Measurements from ENCODE around the gene OOSP4A.

Gene OOSP4A

DNA sequence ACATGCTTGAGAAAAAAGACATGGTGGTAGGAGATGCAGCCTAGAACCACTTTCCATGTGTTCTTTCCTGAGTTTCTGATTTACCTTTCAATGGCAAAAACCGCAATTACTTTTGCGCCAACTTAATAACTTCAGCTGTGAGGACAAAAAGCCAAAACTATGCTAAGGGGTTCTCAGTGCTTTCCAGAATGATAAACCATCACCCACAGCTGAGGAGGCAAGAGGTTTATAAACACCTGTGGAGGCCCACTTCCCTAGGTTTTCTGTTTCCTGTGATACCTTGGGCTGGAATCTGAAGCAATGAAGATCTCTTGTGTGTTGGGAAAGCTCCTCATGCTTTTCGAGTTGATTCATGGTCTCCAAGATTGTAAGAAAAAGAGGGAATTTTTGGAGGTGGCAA lies at the start of gene OOSP4A:
Gene OOSP4A (plus strand): TSS at position 301 of the 400 bp plus-strand sequence. CDS start 0 bp downstream, at position 301.
- DNase-seq = no peak

DNA sequence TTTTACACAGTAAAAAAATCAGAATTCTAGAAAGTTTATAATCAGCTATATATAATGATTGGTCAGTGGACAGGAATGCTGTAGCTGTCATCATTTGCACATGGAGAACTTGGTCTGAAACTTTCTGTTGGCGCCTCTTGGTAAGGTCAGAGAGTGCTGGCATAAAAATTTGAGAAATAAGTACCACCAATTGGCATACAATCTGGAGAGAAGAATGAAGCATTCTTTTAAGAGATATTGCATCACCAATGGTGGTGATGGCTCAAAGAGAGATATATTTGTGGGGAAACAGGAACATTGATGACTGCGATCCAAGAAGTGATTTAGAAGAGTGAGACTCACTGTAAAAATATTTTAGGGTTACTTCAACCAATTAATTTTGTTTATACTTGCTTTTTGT lies 45.4 kb upstream of the OOSP4A start:
- no peak for DNase-seq

DNA sequence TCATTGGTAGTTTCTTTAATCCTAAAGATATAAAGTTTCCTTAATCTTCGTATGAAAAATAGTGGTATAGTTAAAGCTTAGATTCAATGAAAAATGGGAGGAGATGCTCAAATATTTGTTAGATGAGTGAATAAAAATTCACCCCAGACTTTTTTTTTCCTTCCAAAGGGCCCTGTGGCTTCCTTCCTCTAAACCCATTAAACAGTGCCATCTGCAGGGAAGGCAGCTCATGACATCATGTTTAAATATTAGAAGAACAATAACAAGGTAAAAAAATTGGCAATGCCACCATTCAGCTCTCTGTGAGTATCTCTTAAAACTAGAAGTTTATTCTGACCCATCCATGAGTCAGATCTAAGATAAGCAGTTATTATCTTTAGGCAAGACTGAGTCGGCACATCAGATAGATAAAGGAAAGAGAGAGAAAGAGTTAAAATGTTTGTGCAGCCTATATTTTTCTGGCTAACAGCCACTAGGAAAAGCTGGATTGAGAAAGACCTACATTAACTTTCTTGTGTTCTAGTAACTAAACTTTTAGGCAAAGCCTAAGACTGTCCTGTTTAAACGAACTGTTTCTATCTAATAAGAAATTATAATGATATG lies 44.7 kb upstream of the OOSP4A start:
- DNase-seq = no peak

GRCh38 chr11:59923813-59924212 lies 40.0 kb upstream of the OOSP4A start:
- DNase-seq = no peak

DNA sequence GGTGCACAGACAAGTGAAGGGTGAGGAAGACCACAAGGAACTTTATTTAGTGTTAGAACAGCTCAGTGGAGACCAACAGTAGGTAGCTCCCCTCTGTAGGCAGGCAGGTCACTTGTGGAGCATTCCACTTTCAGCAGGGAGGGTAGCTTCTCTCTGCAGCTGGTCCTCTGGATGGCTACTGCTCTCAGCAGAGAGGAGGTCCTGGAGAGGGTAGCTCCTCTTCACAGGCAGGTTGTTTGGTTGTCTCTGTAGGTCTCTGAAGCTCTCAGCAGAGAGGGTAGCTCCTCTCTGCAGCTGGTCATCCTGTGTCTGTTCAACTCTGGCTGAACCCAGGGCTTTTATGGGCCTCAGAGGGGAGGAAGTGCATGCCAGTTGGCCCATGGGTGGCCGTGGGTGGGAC lies 32.1 kb upstream of the OOSP4A start:
- no peak for DNase-seq

- DNase-seq = no peak
Observed at GRCh38 chr11:59938132-59938531, 25.7 kb upstream of the OOSP4A start, which contains the start of gene OOSP1. Gene OOSP1, plus strand, starts transcription at chr11:59938432. Its CDS starts 23 bp downstream, at chr11:59938455.

GRCh38 chr11:59938718-59939117 lies 25.1 kb upstream of the OOSP4A start:
- no peak for DNase-seq

- DNase-seq = no peak
Observed at GRCh38 chr11:59939482-59939881, 24.4 kb upstream of the OOSP4A start.

DNA sequence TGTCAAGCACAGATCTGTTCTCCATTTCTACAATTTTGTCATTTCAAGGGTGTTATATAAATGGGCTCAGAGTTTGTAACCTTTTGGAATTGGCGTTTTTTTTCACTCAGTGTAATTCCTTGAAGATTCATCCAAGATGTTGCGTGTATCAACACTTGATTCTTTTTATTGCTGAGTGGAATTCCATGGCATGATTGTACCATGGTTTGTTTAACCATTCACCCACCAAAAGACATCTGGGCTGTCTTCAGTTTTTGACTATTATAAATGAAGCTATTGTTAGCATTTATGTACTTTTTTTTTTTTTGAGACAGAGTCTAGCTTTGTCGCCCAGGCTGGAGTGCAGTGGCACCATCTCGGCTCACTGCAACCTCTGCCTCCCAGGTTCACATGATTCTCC lies 22.7 kb upstream of the OOSP4A start:
- DNase-seq = no peak

- no peak for DNase-seq
Observed at GRCh38 chr11:59943997-59944714, 19.7 kb upstream of the OOSP4A start.

DNA sequence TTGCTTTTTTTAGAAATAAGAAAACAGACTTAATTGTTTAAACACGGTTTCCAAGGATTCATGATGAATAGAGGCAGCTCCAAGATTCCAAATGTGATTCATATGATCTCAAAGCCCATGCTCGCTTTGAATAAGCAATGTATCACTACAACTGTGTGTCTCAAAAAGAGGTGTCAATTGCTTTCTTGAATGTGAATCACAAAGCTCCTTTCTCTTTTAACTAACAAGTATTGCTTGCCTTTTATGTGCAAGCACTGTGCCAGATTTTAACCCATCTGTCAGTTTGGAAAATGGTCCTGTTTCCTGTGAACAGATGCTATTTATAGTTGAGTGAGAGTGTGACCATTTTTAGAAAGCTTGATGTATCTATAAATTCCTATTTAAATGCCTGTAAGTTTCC lies 19.1 kb upstream of the OOSP4A start:
- no peak for DNase-seq

GRCh38 chr11:59953463-59954218 lies 10.2 kb upstream of the OOSP4A start:
- no peak for DNase-seq

GRCh38 chr11:59954219-59954847 lies 9.5 kb upstream of the OOSP4A start:
- DNase-seq = no peak

GRCh38 chr11:59957094-59957493 lies 6.7 kb upstream of the OOSP4A start:
- no peak for DNase-seq

DNA sequence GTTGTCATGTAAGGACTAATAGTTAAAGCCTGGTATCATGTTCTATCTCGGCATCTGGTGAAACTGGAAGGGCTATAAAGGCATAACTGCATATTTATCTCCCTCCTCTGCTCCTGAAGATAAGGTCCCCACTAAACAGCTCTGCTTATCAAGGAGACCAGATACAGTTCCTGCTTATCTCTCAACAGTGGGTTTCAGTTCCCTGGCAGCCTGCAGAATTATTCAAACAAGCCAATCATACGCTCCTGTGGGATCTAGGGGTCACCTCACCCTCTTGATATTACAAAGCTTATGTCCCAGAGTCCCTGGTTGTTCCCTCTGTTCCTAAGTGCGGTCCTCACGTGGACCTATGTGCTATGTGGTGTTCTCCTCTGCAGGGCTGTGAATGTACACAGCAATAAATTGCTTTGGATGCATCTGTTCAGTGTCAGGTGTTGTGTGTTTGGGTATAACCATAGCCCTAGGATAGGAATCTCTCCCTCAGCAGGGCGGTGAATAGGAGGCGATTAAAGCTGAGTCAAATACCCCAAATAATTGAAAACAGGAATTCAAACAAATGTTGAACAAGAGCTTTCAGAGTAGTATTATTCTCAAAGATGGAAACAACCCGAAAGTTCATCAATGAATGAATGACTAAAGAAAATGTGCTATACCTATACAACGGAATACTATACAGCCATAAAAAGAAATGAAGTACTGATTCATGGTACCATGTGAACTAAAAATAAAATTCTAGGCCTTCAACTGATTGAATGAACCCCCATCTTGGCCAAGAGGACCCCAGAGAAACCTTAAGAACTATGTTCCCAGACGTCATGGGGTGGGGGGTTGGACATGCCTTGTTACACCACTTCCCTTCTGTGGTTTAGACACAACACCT lies 3.1 kb upstream of the OOSP4A start:
- no peak for DNase-seq

DNA sequence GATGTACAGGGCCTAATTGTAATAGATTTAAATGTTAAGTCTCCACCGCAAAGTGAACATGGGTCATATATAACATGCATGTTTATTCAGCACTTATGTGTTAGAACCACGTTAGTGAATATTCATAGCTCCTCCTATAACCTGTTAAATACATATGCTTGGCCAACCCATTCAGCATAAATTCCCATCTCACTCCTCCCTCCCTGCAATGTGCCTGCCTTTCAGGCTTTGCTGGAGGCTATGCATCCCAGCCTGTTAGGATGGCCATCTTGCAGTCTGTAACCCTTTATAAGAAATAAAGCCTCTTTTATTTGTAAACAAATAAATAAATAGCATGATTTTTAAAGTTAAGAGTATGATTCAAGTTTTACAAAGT lies 1.7 kb upstream of the OOSP4A start:
- no peak for DNase-seq

- no peak for DNase-seq
Observed at GRCh38 chr11:59965424-59965823, 1.6 kb downstream of the OOSP4A start.

DNA sequence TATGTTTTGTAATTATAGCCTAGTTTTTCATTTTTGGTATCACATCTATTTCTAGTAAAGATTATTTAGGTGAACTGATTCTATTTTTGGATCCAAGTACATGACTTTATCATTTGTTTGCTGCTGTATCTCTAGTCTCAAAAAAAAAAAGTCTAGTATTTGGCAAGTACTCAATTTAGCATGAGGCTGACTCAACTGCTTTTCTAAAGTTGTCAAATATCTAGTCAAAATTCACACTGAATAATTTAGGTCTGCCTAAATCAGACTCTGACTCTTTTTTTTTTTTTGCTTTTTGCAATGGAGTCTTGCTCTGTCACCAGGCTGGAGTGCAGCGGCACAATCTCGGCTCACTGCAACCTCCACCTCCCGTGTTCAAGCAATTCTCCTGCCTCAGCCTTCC lies 2.4 kb downstream of the OOSP4A start:
- no peak for DNase-seq

GRCh38 chr11:59967677-59968394 lies 4.0 kb downstream of the OOSP4A start:
- no peak for DNase-seq

- no peak for DNase-seq
Observed at GRCh38 chr11:59968395-59968783, 4.6 kb downstream of the OOSP4A start.

DNA sequence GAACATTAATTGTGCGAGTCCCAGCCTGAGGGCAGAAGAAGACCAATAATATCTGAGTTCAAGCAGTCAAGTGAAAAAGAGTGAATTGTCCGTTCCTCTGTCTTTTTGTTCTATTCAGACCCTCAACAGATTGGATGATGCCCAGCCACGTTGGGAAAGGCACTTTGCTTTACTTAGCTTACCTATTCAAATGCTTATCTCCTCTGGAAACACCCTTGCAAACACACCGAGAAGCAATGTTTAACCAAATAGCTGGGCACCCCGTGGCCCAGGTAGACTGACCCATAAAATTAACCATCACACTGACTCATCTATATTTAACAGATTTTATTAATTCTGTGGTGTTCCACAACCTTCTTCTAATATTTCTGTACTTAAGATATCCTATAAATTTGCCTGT lies 9.3 kb downstream of the OOSP4A start:
- no peak for DNase-seq

All from NCI-H1048 (cell line).